ENCODE measurements around the gene VPS13D. TPM values are rescaled to one million over a fixed set of nuclear protein-coding genes. Genes with fewer than 3 reads are reported as not detected.

Gene VPS13D
- total and polyA plus RNA-seq, 4 donors = 10.2 to 68.3 (median 12.6) TPM

DNA sequence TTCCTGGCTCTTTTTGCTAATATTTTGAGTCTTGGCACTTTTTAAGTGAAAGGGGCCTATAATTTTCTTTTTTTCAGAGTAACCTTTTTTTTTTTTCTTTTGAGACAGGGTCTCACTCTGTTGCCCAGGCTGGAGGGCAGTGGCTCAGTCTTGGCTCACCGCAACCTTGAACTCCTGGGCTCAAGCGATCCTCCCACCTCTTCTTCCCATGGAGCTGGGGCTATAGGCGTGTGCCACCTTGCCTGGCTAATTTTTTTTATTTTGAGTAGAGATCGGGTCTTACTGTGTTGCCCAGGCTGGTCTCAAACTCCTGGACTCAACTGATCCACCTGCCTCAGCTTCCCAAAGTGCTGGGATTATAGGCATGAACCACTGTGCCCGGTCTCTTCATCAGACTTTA lies 285.4 kb downstream of the VPS13D start:
- no peak for DNase-seq (ENCODE audit: low spot score)

More for the DNA sequence above, 285.4 kb downstream of the VPS13D start:
- 98% methylated on average over 5 of the region's 5 CpGs for WGBS
- H3K4me3 ChIP-seq (ENCODE audit: low read depth in 1 of 3, low read length in 3 of 3) = no peak overlapping the region
- no peak for TF ChIP-seq FOXA1 (IDR thresholded peaks at IDR 0.05)
- TF ChIP-seq YY1 (IDR thresholded peaks at IDR 0.05) = no peak
- no peak for TF ChIP-seq EGR1 (IDR thresholded peaks at IDR 0.05; ENCODE audit: low read depth in 2 of 2)
- no peak for TF ChIP-seq JUND (IDR thresholded peaks at IDR 0.05)
- TF ChIP-seq RXRA (IDR thresholded peaks at IDR 0.05) = no peak
- TF ChIP-seq, protein P1, sequence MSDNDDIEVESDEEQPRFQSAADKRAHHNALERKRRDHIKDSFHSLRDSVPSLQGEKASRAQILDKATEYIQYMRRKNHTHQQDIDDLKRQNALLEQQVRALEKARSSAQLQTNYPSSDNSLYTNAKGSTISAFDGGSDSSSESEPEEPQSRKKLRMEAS (IDR thresholded peaks at IDR 0.05) = no peak
- no peak for TF ChIP-seq HNF4A (conservative IDR thresholded peaks at IDR 0.05)
- no peak for TF ChIP-seq GABPA (IDR thresholded peaks at IDR 0.05 in 1 of 2, conservative IDR thresholded peaks at IDR 0.05 in 1 of 2)
- TF ChIP-seq, protein P2, sequence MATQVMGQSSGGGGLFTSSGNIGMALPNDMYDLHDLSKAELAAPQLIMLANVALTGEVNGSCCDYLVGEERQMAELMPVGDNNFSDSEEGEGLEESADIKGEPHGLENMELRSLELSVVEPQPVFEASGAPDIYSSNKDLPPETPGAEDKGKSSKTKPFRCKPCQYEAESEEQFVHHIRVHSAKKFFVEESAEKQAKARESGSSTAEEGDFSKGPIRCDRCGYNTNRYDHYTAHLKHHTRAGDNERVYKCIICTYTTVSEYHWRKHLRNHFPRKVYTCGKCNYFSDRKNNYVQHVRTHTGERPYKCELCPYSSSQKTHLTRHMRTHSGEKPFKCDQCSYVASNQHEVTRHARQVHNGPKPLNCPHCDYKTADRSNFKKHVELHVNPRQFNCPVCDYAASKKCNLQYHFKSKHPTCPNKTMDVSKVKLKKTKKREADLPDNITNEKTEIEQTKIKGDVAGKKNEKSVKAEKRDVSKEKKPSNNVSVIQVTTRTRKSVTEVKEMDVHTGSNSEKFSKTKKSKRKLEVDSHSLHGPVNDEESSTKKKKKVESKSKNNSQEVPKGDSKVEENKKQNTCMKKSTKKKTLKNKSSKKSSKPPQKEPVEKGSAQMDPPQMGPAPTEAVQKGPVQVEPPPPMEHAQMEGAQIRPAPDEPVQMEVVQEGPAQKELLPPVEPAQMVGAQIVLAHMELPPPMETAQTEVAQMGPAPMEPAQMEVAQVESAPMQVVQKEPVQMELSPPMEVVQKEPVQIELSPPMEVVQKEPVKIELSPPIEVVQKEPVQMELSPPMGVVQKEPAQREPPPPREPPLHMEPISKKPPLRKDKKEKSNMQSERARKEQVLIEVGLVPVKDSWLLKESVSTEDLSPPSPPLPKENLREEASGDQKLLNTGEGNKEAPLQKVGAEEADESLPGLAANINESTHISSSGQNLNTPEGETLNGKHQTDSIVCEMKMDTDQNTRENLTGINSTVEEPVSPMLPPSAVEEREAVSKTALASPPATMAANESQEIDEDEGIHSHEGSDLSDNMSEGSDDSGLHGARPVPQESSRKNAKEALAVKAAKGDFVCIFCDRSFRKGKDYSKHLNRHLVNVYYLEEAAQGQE (IDR thresholded peaks at IDR 0.05) = no peak
- no peak for TF ChIP-seq NR2F2 (IDR thresholded peaks at IDR 0.05)
- TF ChIP-seq FOXA2 (IDR thresholded peaks at IDR 0.05) = no peak
- no peak for TF ChIP-seq TAF1 (conservative IDR thresholded peaks at IDR 0.05)
- TF ChIP-seq, protein P3, sequence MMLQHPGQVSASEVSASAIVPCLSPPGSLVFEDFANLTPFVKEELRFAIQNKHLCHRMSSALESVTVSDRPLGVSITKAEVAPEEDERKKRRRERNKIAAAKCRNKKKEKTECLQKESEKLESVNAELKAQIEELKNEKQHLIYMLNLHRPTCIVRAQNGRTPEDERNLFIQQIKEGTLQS (IDR thresholded peaks at IDR 0.05) = no peak
- TF ChIP-seq, protein P4, sequence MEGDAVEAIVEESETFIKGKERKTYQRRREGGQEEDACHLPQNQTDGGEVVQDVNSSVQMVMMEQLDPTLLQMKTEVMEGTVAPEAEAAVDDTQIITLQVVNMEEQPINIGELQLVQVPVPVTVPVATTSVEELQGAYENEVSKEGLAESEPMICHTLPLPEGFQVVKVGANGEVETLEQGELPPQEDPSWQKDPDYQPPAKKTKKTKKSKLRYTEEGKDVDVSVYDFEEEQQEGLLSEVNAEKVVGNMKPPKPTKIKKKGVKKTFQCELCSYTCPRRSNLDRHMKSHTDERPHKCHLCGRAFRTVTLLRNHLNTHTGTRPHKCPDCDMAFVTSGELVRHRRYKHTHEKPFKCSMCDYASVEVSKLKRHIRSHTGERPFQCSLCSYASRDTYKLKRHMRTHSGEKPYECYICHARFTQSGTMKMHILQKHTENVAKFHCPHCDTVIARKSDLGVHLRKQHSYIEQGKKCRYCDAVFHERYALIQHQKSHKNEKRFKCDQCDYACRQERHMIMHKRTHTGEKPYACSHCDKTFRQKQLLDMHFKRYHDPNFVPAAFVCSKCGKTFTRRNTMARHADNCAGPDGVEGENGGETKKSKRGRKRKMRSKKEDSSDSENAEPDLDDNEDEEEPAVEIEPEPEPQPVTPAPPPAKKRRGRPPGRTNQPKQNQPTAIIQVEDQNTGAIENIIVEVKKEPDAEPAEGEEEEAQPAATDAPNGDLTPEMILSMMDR (IDR thresholded peaks at IDR 0.05; ENCODE audit: low read depth, low read length, missing input control) = no peak
- no peak for TF ChIP-seq SP1 (IDR thresholded peaks at IDR 0.05)
- TF ChIP-seq, protein P5, sequence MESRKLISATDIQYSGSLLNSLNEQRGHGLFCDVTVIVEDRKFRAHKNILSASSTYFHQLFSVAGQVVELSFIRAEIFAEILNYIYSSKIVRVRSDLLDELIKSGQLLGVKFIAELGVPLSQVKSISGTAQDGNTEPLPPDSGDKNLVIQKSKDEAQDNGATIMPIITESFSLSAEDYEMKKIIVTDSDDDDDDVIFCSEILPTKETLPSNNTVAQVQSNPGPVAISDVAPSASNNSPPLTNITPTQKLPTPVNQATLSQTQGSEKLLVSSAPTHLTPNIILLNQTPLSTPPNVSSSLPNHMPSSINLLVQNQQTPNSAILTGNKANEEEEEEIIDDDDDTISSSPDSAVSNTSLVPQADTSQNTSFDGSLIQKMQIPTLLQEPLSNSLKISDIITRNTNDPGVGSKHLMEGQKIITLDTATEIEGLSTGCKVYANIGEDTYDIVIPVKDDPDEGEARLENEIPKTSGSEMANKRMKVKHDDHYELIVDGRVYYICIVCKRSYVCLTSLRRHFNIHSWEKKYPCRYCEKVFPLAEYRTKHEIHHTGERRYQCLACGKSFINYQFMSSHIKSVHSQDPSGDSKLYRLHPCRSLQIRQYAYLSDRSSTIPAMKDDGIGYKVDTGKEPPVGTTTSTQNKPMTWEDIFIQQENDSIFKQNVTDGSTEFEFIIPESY (IDR thresholded peaks at IDR 0.05) = no peak
- TF ChIP-seq HNF4G (IDR thresholded peaks at IDR 0.05) = no peak
- no peak for TF ChIP-seq RAD21 (IDR thresholded peaks at IDR 0.05)
- peaks cover 0 to 2% (median 0%) of the 10 kb centered on the region in 4 donors for H3K4me1 ChIP-seq (ENCODE audit: control insufficient read depth in 4 of 4, insufficient read depth in 4 of 4, low read length in 3 of 4)
- no peaks in the 10 kb centered on the region for H3K36me3 ChIP-seq (ENCODE audit: control insufficient read depth in 4 of 4, insufficient read depth in 3 of 4, low read depth in 1 of 4, low read length in 3 of 4)
- no peaks in the 10 kb centered on the region for H3K27me3 ChIP-seq (ENCODE audit: control insufficient read depth in 4 of 4, insufficient read depth in 4 of 4, low read length in 3 of 4)
- H3K9ac ChIP-seq (ENCODE audit: low read depth in 1 of 2, low read length in 2 of 2) = no peak overlapping the region
- H3K9me3 ChIP-seq (ENCODE audit: control insufficient read depth in 4 of 4, low read length in 3 of 4) = no peaks in the 10 kb centered on the region
- H3K27ac ChIP-seq (ENCODE audit: low read depth in 1 of 2, low read length in 2 of 2) = no peak overlapping the region

Measured in liver (tissue), 9 donors.